Head of caudate nucleus (tissue), 42 donors: Measurements from ENCODE around the gene C19orf85.

ENCODE experiments used
- DNase-seq, 42 donors: peaks; one replicate each; pipeline versions ENCODE4 v3.0.0 to v3.0.0-alpha.2; 2020 to 2021; ENCODE audit warnings: mixed read lengths in 7 of 42
- intact Hi-C: fragments of 100-400 bp; cut with DNase I; formaldehyde crosslinking; loops from one replicate; pipeline ENCODE4 v1.15.0; 2022

The C19orf85 gene

GRCh38 chr19:55491546-55492360, 27.2 kb upstream of the C19orf85 start:
- intact Hi-C loops: no loop called here
- no peak for DNase-seq

- intact Hi-C loops: no loop called here
- DNase-seq: no peak
Measured at GRCh38 chr19:55490478-55491432, 26.2 kb upstream of the C19orf85 start.

- intact Hi-C loops: no loop called here
- DNase-seq: no peak
Measured at GRCh38 chr19:55489711-55490477, 25.3 kb upstream of the C19orf85 start.

- intact Hi-C loops: no loop called here
- no peak for DNase-seq
Measured at GRCh38 chr19:55488986-55489710, 24.6 kb upstream of the C19orf85 start.

- intact Hi-C loops: no loop called here
- peak in 3 of 42 donors; percentile 31 to 57 (median 39) for DNase-seq
Measured at GRCh38 chr19:55487924-55488687, 23.6 kb upstream of the C19orf85 start, which contains the start of gene SSC5D. TSS of gene SSC5D (plus strand) at chr19:55488436. CDS start at chr19:55488590, 154 bp downstream.

GRCh38 chr19:55486971-55487923, 22.7 kb upstream of the C19orf85 start:
- peak in 11 of 42 donors; percentile 25 to 70 (median 40) for DNase-seq
- intact Hi-C loops: no loop called here

- no peak for DNase-seq
- intact Hi-C loops: no loop called here
Measured at GRCh38 chr19:55486043-55486970, 21.8 kb upstream of the C19orf85 start.

GRCh38 chr19:55485439-55486011, 21.0 kb upstream of the C19orf85 start:
- no peak for DNase-seq
- intact Hi-C loops: no loop called here

- peak in 41 of 42 donors; percentile 32 to 86 (median 71) for DNase-seq
Measured at GRCh38 chr19:55484593-55485438, 20.3 kb upstream of the C19orf85 start, which contains the start of gene NAT14. TSS of gene NAT14 (plus strand) at chr19:55485188. CDS start at chr19:55485709, 521 bp downstream.

GRCh38 chr19:55483706-55484592, 19.4 kb upstream of the C19orf85 start:
- intact Hi-C loops: no loop called here
- DNase-seq: no peak

More at GRCh38 chr19:55484593-55485438, 20.3 kb upstream of the C19orf85 start, which contains the start of gene NAT14:
- intact Hi-C loops: no loop called here

GRCh38 chr19:55482967-55483705, 18.6 kb upstream of the C19orf85 start:
- intact Hi-C loops: no loop called here
- no peak for DNase-seq
